Measurements from ENCODE around the gene SDCBP2. TPM values are rescaled to one million over a fixed set of nuclear protein-coding genes. Genes with fewer than 3 reads are reported as not detected.

SDCBP2 gene
- total and polyA plus RNA-seq, 2 of the 4 experiments (the other 2 are of a cell fraction), result 0.54 to 1.3 TPM

GRCh38 chr20:1331101-1331500 is 2.2 kb upstream of the SDCBP2 start:
- H3K27me3 ChIP-seq (ENCODE audit: control insufficient read depth, insufficient read depth, low read length), result no peaks in the 10 kb centered on the region
- no peak overlapping the region for H3K4me3 ChIP-seq (ENCODE audit: insufficient read depth, low read depth, low read length)
- H2AK9ac ChIP-seq (replicated peaks; ENCODE audit: low read depth, low read length, poor library complexity), result no peak overlapping the region
- no peak overlapping the region for H2AFZ ChIP-seq (replicated peaks; ENCODE audit: low read length, poor library complexity)
- in situ Hi-C loops (cut with MboI; ENCODE audit: low sequenced_read_pairs), result loop anchor here (25.0 kb wide), 1 partner anchor 506 kb away; no protein-coding TSS in a partner anchor
- peaks cover 42% of the 10 kb centered on the region for H3K9me1 ChIP-seq (ENCODE audit: insufficient read depth, low read length)
- peaks cover 9% of the 10 kb centered on the region; the same call in 1 of the 2 replicates for H3K36me3 ChIP-seq (ENCODE audit: control insufficient read depth, insufficient read depth, low read length)
- H2BK120ac ChIP-seq (ENCODE audit: low read depth, low read length), result no peak overlapping the region
- no peak overlapping the region for H4K91ac ChIP-seq (ENCODE audit: insufficient read depth, low read depth, low read length)
- POLR2A ChIA-PET (ENCODE audit: unreplicated experiment), result no interaction called here
- H3K23ac ChIP-seq (ENCODE audit: low read depth, low read length), result no peak overlapping the region
- no peak overlapping the region for H4K5ac ChIP-seq (ENCODE audit: low read depth, low read length)
- intact Hi-C loops (cut with micrococcal nuclease), result no loop called here
- no peak overlapping the region for H2AK5ac ChIP-seq (ENCODE audit: low read depth, low read length)
- no peak overlapping the region for H2BK15ac ChIP-seq (ENCODE audit: low read depth, low read length)
- no peak overlapping the region for H3K14ac ChIP-seq (replicated peaks; ENCODE audit: low read depth, low read length)
- H3K9ac ChIP-seq (ENCODE audit: low read depth, low read length), result no peak overlapping the region
- no peak overlapping the region for H3K18ac ChIP-seq (ENCODE audit: low read depth, low read length)
- WGBS, 2 experiments (ENCODE audit: extremely low coverage in 2 of 2, insufficient read length in 1 of 2), result 100% methylated on average over 2 of the region's 2 CpGs; no CpG with 5 or more reads in 1 of the 2 experiments
- no peak overlapping the region for H3K4ac ChIP-seq (ENCODE audit: low read depth, low read length)
- H3K9me3 ChIP-seq (ENCODE audit: control insufficient read depth, insufficient read depth, low read length), result no peaks in the 10 kb centered on the region
- TF ChIP-seq MAZ (IDR thresholded peaks at IDR 0.05; ENCODE audit: borderline replicate concordance, low read depth, low read length) (no peak), RFX5 (IDR thresholded peaks at IDR 0.05; ENCODE audit: low read depth, low read length) (no peak), MXI1 (IDR thresholded peaks at IDR 0.05; ENCODE audit: borderline replicate concordance, low read depth, low read length) (no peak), CHD1 (IDR thresholded peaks at IDR 0.05; ENCODE audit: low read depth, low read length) (no peak), POLR2A (IDR thresholded peaks at IDR 0.05; ENCODE audit: low read depth, low read length) (no peak), CEBPB (IDR thresholded peaks at IDR 0.05; ENCODE audit: low read depth, low read length) (no peak), FOS (IDR thresholded peaks at IDR 0.05; ENCODE audit: low read depth, low read length) (no peak), RCOR1 (IDR thresholded peaks at IDR 0.05; ENCODE audit: insufficient replicate concordance, low read length) (no peak), MAFK (IDR thresholded peaks at IDR 0.05; ENCODE audit: low read depth, low read length) (no peak), BHLHE40 (IDR thresholded peaks at IDR 0.05; ENCODE audit: low read depth, low read length) (no peak), SMC3 (IDR thresholded peaks at IDR 0.05; ENCODE audit: low read depth, low read length) (no peak), USF2 (IDR thresholded peaks at IDR 0.05; ENCODE audit: low read depth, low read length) (no peak)
- TF ChIP-seq, protein P1, sequence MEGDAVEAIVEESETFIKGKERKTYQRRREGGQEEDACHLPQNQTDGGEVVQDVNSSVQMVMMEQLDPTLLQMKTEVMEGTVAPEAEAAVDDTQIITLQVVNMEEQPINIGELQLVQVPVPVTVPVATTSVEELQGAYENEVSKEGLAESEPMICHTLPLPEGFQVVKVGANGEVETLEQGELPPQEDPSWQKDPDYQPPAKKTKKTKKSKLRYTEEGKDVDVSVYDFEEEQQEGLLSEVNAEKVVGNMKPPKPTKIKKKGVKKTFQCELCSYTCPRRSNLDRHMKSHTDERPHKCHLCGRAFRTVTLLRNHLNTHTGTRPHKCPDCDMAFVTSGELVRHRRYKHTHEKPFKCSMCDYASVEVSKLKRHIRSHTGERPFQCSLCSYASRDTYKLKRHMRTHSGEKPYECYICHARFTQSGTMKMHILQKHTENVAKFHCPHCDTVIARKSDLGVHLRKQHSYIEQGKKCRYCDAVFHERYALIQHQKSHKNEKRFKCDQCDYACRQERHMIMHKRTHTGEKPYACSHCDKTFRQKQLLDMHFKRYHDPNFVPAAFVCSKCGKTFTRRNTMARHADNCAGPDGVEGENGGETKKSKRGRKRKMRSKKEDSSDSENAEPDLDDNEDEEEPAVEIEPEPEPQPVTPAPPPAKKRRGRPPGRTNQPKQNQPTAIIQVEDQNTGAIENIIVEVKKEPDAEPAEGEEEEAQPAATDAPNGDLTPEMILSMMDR (conservative IDR thresholded peaks at IDR 0.05; ENCODE audit: low read depth, low read length), result no peak
- BruUV-seq (replicated peaks), result no TSS peak
- no peak overlapping the region for H3K27ac ChIP-seq (ENCODE audit: insufficient read depth, low read length)
- ATAC-seq (ENCODE audit: low read depth) (no peak), DNase-seq (no peak)
- H3K79me1 ChIP-seq (ENCODE audit: low read depth in 1 of 2, low read length in 2 of 2), result peaks cover 55 to 90% of the 10 kb centered on the region in 2 experiments
- H3K56ac ChIP-seq (ENCODE audit: extremely low read depth, insufficient read depth, low read length), result no peak overlapping the region
- no peak overlapping the region for H2BK5ac ChIP-seq (ENCODE audit: low read depth, low read length, poor library complexity, severe bottlenecking)
- dilution Hi-C loops (cut with HindIII; ENCODE audit: low sequenced_read_pairs, unreplicated experiment), result no loop called here
- CTCF ChIA-PET, result no interaction called here
- H2BK20ac ChIP-seq (ENCODE audit: low read depth, low read length), result no peak overlapping the region
- no peak overlapping the region for H3K4me2 ChIP-seq (ENCODE audit: low read depth, low read length)
- H4K20me1 ChIP-seq (ENCODE audit: insufficient read depth, low read length), result peaks cover 4% of the 10 kb centered on the region; the same call in 1 of the 2 replicates
- H3K4me1 ChIP-seq (ENCODE audit: control insufficient read depth, insufficient read depth, low read length), result peaks cover 19% of the 10 kb centered on the region
- H4K8ac ChIP-seq (ENCODE audit: low read depth in 2 of 2, low read length in 2 of 2), result no peak overlapping the region

All from IMR-90 (cell line).